Mesothelial cell of epicardium (in vitro differentiated cells): ENCODE results near the gene SLC22A14. TPM values are rescaled to one million over a fixed set of nuclear protein-coding genes. Genes with fewer than 3 reads are reported as not detected.

Experiments
- DNase-seq, 2 experiments: peaks; one replicate each; pipeline ENCODE4 v3.0.0; 2021; ENCODE audit warnings: low spot score in 2 of 2; ENCODE audit not compliant: unreplicated experiment in 2 of 2
- H3K27ac Mint-ChIP-seq: 2 replicates; pipeline ENCODE4 v1.8.0; 2021; ENCODE audit warnings: mixed read lengths
- H3K27me3 Mint-ChIP-seq: 2 replicates; pipeline ENCODE4 v1.8.0; 2021; ENCODE audit warnings: low read depth, mixed read lengths
- H3K36me3 Mint-ChIP-seq: 2 replicates; pipeline ENCODE4 v1.8.0; 2021; ENCODE audit warnings: mixed read lengths
- H3K4me1 Mint-ChIP-seq: 2 replicates; pipeline ENCODE4 v1.8.0; 2021; ENCODE audit warnings: mixed read lengths
- H3K4me3 Mint-ChIP-seq: 2 replicates; pipeline ENCODE4 v1.8.0; 2021; ENCODE audit warnings: mild to moderate bottlenecking, moderate library complexity, mixed read lengths
- H3K9me3 Mint-ChIP-seq: 2 replicates; pipeline ENCODE4 v1.8.0; 2021; ENCODE audit warnings: mixed read lengths
- CTCF ChIP-seq: fragments of 200-600 bp; sonication (generic); IDR thresholded peaks from one replicate; pipeline ENCODE4 v1.5.0; 2021; ENCODE audit warnings: antibody characterized with exemption; ENCODE audit not compliant: unreplicated experiment
- total RNA-seq: library from RNA; stranded (reverse); gene quantifications from 3 replicates; pipeline ENCODE4 v1.2.1, GENCODE V29; 2021

The SLC22A14 gene
- total RNA-seq, 1 donor from 2014 or later = 0.22 TPM

GRCh38 chr3:38257583-38257982 is 24.5 kb upstream of the SLC22A14 start:
- no peak for DNase-seq
- no peaks in the 10 kb centered on the region for H3K27me3 Mint-ChIP-seq
- no peak overlapping the region for H3K4me3 Mint-ChIP-seq
- H3K4me1 Mint-ChIP-seq = peaks cover 6% of the 10 kb centered on the region
- H3K27ac Mint-ChIP-seq = no peak overlapping the region
- no peak for TF ChIP-seq CTCF
- peaks cover 47% of the 10 kb centered on the region for H3K36me3 Mint-ChIP-seq
- H3K9me3 Mint-ChIP-seq = peaks cover 7% of the 10 kb centered on the region

GRCh38 chr3:38260474-38260873 is 21.6 kb upstream of the SLC22A14 start:
- H3K27ac Mint-ChIP-seq = no peak overlapping the region
- no peaks in the 10 kb centered on the region for H3K27me3 Mint-ChIP-seq
- H3K9me3 Mint-ChIP-seq = peaks cover 7% of the 10 kb centered on the region
- DNase-seq = no peak
- H3K4me1 Mint-ChIP-seq = peaks cover 6% of the 10 kb centered on the region
- no peak for TF ChIP-seq CTCF
- peaks cover 22% of the 10 kb centered on the region for H3K36me3 Mint-ChIP-seq
- no peak overlapping the region for H3K4me3 Mint-ChIP-seq

GRCh38 chr3:38264353-38264771 is 17.7 kb upstream of the SLC22A14 start:
- Mint-ChIP-seq H3K4me1 (no peaks in the 10 kb centered on the region), H3K4me3 (no peak overlapping the region), H3K27me3 (no peaks in the 10 kb centered on the region), H3K9me3 (peaks cover 7% of the 10 kb centered on the region), H3K27ac (no peak overlapping the region), H3K36me3 (peaks cover 11% of the 10 kb centered on the region)
- no peak for TF ChIP-seq CTCF
- no peak for DNase-seq

GRCh38 chr3:38264779-38265178 is 17.3 kb upstream of the SLC22A14 start:
- TF ChIP-seq CTCF = no peak
- DNase-seq = no peak
- Mint-ChIP-seq H3K4me1 (no peaks in the 10 kb centered on the region), H3K4me3 (no peak overlapping the region), H3K36me3 (peaks cover 11% of the 10 kb centered on the region), H3K27me3 (no peaks in the 10 kb centered on the region), H3K27ac (no peak overlapping the region), H3K9me3 (peaks cover 7% of the 10 kb centered on the region)

- no peaks in the 10 kb centered on the region for H3K27me3 Mint-ChIP-seq
- peaks cover 9% of the 10 kb centered on the region for H3K36me3 Mint-ChIP-seq
- peaks cover 7% of the 10 kb centered on the region for H3K9me3 Mint-ChIP-seq
- H3K27ac Mint-ChIP-seq = no peak within 1 kb of the TSS
- no peak within 1 kb of the TSS for H3K4me3 Mint-ChIP-seq
- no peak for TF ChIP-seq CTCF
- no peak for DNase-seq
- H3K4me1 Mint-ChIP-seq = peaks cover 1% of the 10 kb centered on the region
These were observed 16.3 kb upstream of the SLC22A14 start, which contains the start of gene SLC22A13 for GRCh38 chr3:38265604-38266307. Gene SLC22A13, plus strand, starts transcription at chr3:38265812. Its CDS starts 49 bp downstream, at chr3:38265861.
